HG03521 (cell line): ENCODE measurements around the gene AGBL4.
"Not testable (repeated sequence)": the region's sequence is repeated elsewhere in the genome, so short reads cannot be mapped to it uniquely, and the experiment has no call there.

ENCODE experiments used
- ATAC-seq: cut with Tn5 transposase; IDR thresholded peaks from one replicate; pipeline ENCODE4 v1.9.1; 2021; ENCODE audit warnings: mild to moderate bottlenecking, moderate library complexity; ENCODE audit not compliant: unreplicated experiment

AGBL4 gene

DNA sequence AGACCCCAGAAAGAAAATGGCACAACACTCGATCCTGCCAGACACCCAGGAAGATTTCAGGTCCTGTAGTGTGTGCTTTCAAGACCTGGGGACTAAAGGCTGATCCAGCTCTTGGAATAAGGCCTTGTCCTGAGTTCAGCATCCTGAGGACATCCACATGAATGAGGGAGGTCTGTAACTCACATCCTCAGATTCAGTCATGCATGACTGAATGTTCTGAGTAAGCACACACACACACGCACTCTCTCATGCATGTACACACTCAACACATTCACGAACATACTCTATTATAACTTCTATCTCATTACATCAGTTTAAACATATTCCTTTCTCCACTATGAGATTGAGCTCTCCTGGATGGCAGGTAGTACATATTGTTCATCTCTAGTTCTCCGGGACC is 973.7 kb downstream of the AGBL4 start:
- ATAC-seq: no peak

DNA sequence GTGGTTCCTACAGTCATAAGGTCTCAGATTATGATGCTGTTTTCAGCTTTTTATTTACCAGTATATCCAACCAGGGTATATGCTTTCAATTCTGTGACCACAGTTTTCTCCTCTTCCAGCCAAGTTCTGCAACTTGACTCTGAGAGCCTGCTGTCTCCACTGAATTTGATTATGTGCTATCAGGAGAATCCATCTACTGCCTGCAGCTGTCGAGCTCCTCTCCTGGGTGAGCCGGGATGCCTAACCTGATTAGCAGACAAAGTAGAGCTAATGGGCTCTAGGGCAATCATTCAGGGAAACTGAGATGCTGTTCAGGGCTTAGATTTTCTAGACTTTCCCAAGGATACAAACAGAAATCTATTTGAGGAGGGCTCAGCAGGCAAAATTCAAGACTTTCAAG is 975.6 kb downstream of the AGBL4 start:
- no peak for ATAC-seq

DNA sequence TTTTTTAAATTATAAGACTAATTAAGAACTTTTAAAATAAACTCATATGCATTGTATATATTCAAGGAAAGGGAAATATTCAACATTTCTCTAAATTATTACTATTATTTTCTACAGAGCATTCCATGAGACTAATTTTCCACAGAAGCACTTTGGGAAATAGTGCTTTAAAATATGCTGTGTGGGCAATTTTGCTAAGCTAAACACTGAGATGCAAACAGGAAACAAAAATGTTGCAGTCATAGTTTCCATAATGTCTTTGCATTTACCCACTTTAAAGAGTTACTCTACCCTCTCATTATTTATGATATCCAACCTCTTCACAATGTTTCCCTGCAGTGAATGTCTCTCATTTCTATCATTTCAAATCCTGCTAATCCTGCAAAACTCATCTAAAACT is 977.4 kb downstream of the AGBL4 start:
- no peak for ATAC-seq

DNA sequence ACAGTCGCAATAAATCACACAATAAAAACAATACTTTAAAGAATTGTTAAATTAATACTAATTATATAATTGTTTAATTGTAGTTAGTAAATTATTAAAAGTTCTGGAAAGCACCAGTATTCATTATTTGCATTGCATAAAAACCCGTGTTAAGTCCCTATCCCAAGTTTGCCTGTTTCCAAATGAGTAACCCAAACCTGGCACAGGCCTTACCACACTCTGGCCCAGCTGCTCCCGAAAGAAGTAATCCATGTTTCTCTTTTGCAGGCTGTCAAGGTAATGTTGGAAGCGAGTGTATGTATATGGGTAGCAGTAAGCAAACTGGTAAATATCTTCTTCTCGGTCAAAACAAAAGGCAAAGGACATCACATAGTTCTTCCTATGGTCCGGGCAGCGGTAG is 978.4 kb downstream of the AGBL4 start:
- ATAC-seq: no peak

DNA sequence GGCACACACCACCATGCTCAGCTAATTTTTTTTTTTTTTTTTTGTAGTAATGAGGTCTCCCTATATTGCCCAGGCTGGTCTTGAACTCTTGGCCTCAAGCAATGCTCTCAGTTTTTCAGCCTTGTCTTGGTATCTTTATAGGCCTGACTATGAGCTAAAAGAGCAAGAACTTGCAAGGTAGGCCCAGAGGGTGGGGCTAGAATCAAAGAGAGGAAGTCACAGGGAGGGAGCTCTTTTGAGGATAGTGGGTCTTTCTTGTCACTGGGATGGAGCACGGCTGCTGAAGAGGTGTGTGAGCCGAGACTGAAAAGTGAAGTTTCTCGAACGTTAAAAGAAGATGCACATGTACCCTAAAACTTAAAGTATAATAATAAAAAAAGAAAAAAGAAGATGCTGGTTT is 987.1 kb downstream of the AGBL4 start:
- ATAC-seq: no peak

DNA sequence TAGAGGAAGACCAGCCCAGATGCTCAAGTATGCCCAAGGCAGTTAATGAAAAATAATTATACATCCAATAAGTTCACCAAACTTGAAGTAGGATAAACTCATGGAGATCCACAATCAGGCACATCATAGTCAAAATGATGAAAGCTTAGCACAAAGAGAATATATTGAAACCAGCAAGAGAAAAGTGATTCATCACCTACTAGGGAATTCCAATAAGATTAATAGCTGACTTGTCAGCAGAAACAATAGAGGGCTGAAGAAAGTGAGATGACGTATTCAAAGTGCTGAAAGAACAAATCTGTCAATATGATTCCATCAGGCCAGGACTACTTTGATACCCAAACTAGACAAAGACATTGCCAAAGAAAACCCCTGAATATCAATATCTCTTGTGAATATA is 995.4 kb downstream of the AGBL4 start:
- no peak for ATAC-seq

DNA sequence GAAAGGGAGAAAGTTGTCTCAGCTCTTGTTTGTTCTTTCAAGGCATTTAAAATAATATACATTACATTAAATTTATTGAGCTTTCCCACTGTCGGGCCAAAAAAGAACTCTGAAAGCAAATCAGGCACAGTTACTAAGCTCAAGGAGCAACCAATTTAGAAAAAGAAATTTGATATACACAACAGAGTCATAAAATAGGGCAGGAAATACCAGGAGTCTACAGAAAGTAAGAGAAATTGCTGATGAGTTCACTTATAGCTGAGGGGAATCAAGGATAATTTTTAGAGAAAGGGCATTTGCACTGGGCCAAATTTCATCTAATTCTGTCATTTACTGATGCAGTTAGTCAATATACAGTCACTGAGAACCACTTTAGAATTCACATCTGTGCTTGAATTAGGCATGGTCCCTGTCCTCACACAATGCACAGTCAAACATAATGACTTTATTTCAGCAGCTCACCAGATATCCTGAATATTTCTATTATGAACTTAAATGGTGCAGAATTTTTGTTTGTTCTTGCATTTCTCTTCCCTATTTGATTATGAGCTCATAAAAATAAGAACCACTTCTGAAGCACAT is 997.4 kb downstream of the AGBL4 start:
- ATAC-seq: no peak

DNA sequence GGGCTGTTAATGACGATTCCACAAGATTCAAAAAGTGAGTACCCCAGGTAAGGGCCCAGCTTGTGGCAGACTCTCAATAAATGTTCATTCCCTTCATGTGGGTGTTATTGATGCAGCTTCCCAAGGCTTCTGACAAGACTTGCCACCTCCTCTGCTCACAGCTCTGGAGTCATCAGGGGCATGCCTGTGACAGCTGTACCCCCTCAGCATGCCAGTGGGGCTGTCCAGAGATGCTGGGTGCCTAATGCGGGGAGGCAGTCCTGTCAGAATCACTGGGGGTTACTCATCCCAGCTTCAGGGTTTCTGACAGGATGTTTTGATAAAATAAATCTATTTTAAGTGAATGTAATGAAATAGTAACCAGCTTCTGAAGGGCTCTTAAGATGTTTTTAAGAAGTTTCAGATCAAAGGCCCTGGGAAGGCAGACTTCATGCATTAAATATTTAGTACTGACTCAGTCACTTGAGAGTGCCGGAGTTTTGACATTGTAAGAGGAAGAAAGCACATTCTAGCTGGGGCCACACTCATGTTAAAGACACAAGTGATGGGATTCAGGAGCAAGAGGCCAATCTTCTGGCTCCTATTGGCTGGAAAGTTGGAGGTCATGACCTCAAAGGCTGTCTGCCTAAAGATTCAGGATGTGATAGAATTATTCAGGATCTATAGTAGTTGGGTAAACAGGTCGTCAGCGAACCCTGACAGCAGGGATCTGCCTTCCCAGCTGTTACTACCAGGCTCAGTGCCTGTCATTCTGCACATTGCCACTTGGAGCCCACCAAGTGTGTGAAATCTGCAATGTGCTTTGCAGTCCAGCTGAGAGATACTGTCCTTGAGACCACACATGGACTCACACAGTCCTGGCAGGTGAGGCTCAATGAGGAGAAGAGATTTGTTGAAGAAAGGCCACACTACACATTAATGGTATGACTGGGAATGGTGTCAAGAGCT is 1007.5 kb downstream of the AGBL4 start:
- ATAC-seq: no peak

DNA sequence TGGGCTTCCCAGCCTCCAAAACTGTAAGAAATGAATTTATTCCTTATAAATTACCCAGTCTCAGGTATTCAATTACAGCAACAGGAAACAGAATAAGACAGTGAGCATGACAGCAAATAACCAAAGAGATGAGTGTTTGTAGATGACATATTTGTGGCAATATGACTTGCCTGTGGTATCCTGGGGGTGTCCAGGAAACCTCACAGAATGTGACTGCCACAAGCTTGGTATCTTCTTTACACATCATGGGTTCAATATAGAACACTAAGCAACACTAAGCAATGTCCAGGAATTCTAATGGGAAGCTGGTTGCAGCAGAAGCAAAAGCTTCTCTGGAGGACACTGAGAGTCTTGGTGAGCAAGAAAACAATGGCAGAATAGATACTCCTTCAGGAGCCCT is 1010.7 kb downstream of the AGBL4 start:
- no peak for ATAC-seq

DNA sequence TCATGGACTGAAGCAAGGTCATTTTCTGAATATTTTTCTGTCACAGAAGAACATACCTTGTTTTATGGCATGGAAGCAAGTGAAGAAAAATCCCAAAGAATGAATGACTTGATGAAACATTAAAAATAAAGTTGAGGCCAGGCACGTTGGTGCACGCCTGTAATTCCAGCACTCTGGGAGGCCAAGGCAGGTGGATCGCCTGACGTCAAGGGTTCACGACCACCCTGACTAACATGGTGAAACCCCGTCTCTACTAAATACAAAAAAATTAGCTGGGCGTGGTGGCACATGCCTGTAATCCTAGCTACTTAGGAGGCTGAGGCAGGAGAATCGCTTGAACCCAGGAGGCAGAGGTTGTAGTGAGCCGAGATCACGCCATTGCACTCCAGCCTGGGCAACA is 1020.8 kb downstream of the AGBL4 start:
- ATAC-seq: not testable (repeated sequence)

DNA sequence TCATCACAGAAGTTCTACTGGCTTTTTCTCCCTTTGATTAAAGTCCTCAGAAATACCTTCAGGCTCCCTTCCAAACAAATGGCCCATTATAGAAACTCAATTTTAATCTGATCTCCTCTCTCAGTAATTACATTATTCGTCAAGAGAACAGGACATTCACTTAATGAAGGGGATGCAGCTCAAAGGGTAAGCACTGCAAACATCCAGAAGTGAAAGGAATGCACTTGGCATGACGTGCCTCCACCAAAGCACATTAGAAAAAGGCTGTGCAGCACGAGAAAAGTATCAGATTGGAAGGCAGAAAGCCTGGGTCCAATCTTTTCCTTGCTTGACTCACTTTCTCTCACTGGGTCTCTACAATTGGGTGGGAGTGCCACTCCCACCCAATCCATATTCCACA is 1024.4 kb downstream of the AGBL4 start:
- ATAC-seq: no peak

DNA sequence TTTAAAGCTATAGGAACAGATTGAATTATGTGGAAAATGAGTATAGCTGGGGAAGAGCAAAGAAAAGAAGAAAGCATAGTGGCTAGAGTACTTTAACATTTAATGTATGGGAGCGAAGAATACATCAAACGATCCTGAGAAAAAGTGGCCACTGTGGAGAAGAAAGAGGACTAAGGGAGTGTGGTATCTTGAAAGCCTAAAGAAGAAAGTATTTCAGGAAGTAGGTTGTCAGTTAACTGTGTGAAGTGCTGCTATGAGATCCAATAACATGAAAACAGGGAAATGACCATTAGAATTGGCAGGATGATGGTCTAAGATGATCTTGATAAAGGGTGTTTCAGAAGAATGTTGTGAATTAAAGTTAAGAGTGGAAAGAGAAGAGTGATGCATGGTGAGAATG is 1027.4 kb downstream of the AGBL4 start:
- no peak for ATAC-seq

DNA sequence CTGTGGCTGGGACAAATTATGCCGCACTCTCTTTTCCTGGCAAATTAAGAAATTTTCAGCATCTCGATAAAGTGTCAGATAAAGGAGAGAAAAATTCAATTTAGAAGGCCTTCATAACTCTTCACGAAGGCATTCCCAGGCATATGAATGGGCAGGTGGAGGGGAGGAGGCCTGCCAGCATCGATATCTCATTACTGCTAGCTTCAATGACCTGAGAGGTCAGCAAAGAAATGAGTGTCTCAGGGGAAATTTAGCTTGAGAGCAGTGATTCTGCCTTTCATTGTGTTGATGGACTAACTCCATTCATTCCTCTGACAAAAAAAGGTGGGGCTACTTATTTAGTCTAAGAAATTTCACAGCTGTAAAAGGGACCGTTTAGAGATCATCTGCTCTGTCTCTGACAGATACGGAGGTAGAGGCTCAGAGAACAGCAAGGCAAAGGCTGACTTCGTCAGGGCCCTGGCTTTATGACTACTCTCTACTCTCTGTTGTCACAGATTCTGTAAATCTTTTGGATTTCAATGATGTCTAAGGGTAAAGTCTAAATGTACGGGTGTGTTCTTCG is 1035.0 kb downstream of the AGBL4 start:
- no peak for ATAC-seq

DNA sequence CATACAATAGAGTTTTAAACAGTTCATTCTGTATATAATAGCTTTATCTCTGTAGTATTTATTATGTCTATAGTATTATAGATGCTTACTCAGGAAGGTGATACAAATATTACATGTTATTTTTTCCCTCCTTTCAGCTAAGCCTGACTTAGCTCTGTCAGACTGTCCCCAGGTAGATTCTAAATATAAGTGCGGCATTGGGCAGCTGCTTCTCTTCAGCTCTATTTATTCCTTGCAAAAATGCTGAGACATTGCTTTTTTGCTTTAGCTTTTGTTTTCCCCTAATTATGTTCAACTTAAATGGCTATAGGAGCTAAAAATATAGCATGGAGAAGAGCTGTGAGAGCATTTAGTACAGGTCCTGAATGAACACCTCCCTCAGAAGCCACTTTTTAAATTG is 1043.8 kb downstream of the AGBL4 start:
- no peak for ATAC-seq

DNA sequence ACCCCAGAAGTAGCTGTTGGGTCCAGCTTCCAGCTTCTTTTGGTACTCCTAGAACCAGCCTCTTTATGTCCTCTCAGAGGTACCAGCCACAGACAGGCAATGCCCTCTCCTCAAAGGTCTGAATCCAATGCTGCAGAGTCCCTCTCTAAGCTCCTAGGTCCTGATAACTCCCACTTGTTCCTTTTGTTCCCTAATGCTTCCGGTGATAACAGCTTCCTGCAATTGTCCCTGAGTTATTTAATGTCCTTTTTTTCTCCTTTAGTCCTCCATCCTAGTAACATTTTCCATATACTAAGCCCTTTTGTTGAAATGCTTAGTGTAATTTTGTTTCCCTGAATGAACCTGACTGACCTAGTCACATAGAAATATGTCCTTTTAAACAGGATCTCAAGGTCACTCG is 1045.3 kb downstream of the AGBL4 start:
- no peak for ATAC-seq

DNA sequence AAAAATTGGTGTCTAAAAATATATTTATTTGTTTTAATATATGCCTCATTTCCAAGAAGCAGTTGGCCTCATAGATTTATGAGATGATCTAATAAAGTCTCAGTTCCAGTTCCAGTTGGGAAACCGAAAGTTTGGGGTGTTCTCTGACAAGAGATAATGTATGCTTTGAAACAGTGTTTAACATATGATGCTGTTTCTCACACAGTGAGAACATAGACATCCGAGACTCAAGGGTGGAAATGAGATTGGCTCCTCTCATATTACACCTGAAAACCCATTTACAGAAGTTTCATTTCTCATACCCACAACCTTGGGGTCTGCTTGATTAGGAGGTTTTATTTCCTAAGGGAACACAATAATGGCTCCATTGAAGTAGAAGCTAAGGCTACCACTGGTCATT is 1046.5 kb downstream of the AGBL4 start:
- no peak for ATAC-seq

DNA sequence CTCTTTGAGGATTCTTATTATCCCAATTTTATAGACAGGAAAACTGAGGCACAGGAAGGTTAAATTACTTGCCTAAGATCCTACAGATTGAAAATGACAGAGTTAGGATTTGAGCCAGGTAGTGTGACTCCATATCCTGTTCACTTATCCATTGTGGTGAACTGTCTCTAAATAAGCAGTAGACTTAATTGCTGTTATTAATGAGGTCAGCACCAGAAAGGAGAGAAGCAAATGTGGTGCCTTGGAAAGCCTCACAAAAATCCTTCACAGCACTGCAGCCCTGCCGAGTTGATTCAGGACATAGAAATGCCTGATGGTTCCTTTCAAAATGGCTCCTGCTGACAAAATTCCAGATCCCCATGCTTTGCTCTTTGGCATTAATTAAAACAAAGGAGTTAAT is 1053.8 kb downstream of the AGBL4 start:
- ATAC-seq: no peak

DNA sequence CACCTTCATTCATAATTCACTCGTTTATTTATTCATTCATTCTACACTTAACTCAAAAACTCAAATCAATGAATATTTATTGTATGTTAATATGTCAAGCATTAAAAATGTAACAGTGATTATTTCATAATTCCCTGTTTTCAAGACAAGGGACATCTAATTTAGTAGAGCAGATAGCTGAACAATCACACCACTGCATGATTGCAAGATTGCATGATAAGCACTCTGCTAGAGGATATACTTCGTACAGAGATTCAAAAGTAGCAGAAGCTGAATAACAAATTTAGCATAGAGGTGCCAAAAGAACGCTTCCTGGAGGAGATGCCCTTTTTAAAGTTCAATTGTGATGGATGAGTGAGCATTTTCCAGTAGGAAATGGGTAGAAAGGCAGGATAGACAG is 1056.4 kb downstream of the AGBL4 start:
- ATAC-seq: no peak

DNA sequence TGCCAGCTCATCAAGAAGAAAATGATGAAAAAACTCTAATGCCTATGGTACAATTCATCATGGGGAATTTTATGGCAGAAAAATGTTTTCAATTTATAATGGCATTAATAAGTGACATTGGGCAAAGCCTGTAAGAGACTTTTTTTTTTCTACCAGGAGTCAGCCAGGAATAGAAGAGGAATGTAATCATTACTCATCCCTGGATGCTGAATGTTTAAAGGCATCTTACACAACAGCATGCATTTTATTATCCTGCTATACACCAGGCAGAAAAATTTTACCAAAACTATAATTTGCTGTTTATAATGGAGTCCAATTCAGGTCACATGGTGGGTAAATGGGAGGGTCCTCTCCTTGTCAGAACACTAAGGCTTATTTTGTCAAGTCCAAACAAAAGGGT is 1057.2 kb downstream of the AGBL4 start:
- no peak for ATAC-seq

DNA sequence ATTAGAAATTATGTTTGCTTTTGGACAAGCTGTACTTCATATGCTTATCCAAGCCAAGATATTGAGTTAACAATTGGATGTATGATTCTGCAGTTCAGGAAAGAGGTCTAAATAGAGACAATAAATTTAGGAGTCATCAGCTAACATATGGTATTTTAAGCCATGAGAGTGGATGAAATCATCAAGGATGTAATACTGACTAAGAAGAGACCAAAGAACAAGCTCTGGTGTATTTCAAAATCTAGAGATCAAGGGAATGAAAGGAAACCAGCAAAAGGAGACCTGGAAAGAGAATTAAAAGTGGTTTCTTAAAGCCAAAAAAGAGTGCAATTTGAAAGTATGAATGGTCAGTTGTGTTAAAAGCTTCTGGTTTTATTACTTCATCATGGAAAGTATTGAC is 1063.4 kb downstream of the AGBL4 start:
- ATAC-seq: no peak

DNA sequence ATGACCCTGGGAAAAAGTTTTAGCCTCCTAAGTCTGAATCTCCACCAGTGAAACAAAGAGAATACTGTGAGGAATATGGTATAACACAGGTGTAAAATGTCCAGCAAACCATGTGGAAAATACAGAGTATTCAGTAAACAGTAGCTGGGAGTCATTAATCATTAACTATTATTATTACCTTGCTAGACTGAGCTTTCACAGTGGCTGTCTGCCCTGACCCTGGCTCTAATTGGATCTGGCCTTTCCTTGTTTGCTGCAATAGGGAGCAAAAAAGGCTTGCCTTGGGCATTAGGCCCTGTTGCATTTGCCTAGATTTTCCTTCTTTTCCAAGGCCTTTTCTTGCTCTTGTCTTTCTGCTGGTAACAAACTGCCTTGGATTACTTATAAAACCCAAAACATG is 1068.0 kb downstream of the AGBL4 start:
- ATAC-seq: no peak

DNA sequence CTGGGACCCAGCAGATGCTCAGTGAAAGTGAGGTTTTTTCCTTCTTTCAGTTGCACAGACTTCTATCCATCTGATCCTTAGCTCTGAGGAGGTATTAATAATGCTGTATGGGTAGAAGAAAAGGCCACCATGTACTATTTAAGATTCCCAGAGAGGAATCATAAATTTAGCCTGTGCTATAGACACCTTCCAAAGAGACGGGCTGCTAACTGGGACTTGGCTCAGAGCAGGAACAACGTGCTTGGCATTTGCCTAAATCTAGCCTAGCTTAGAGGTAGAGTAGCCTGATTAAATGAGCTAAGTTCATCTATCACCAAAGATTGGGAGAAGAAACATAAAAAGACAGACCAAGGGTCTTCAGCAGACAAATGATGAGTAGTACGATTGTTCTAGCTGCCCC is 1070.1 kb downstream of the AGBL4 start:
- ATAC-seq: no peak
